ENCODE data around the gene PREX1.
A peak's percentile ranks its signal among the peaks of the same experiment; 100 is the strongest.

Gene PREX1

DNA sequence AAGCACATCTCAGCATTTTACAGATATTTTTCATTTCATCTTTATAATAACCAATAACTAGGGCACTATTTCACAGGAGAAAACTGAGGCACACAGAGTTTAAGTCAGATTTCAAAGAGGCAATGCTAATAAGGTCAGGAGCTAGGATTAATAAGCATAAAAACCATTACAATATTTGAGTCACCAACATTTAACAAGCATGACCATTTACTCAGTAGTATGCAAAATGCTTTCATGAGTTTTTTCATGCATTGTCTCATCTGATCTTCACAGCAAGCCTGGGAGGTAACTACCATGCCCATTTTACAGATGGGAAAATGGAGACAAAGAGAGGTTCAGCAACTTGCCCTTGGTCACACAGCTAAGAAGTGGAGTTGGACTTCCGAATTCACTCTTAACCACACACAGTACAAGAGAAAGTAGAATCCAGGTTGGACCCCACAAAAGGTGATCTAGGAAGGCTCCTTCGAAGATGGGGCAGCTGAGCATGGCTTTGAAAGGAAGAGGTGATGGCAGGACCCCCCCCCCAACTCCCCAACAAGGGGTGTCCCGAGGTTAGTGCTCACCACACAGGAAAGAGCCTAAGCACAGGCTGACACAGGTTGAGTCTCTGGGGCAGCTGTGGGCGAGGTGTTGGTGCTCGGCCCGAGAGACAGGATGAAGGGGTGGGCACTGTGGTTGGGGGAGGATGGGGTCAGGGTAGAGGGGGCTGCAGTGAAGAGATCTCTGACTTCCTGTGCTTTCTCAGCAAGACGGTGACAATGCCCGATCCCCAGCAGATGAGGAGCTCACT lies 108.8 kb downstream of the PREX1 start:
- DNase-seq (ENCODE audit: low read depth in 2 of 2): peak in 1 of 2 donors; percentile 13

DNA sequence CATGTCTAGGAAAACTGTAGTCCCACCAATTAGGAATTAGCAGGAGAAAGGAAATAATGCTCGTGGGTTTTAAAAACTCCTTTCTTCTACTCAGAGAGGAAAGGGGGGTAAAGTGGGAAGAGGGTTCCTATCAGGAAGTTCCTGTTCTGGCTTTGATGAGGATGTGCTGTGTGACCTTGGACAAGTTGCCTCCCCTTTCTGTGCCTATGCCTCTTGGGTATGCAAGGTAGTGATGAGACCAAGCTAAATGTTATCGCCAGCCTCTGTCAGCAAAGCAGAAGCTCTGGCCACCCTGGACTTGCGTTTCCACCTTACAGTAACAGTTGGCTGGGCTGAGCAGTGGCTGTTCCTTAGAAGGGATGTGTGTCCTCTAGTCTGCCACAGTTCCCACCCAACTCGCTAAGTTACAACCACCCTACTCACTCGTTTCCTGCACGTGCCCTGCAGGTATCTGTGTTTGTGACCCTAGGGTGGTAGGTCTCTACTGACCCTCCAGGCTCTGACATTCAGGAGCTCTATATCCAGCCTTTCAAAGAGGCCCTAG lies 110.0 kb downstream of the PREX1 start:
- DNase-seq (ENCODE audit: low read depth in 2 of 2): no peak

DNA sequence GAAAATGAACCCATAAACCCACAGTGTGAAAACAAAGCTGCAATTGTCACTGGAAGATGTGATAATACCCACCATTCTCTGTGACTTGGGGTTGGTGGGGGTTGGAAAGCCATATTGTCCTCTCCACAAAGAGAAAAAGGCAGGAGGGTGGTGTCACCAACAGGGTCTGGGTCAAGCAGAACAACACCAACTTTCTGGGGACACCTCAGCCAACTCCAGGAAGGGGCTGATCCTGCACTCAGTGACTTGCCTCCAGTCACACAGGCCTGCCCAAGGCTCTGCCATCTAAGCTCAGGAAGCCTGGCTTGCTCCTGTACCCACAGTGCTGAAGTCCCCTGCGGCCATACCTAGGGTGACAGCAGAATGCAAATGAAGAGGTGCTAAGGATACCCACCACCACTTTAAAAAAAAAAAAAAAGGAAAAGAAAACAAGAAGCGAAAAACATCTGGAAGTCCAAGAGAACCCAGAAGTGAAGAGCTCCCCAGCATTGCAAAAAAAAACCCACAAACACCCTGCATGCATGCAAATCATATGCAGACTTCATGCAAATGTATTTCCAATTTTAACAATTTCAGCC lies 110.6 kb downstream of the PREX1 start:
- DNase-seq (ENCODE audit: low read depth in 2 of 2): no peak

GRCh38 chr20:48716541-48716940 lies 111.3 kb downstream of the PREX1 start:
- no peak for DNase-seq (ENCODE audit: low read depth in 2 of 2)

- DNase-seq (ENCODE audit: low read depth in 2 of 2): peak in 1 of 2 donors; percentile 33
These were observed 111.7 kb downstream of the PREX1 start for GRCh38 chr20:48716086-48716485.

- no peak for DNase-seq (ENCODE audit: low read depth in 2 of 2)
These were observed 113.0 kb downstream of the PREX1 start for GRCh38 chr20:48714764-48715163.

- no peak for DNase-seq (ENCODE audit: low read depth in 2 of 2)
These were observed 115.9 kb downstream of the PREX1 start for GRCh38 chr20:48711696-48712464.

DNA sequence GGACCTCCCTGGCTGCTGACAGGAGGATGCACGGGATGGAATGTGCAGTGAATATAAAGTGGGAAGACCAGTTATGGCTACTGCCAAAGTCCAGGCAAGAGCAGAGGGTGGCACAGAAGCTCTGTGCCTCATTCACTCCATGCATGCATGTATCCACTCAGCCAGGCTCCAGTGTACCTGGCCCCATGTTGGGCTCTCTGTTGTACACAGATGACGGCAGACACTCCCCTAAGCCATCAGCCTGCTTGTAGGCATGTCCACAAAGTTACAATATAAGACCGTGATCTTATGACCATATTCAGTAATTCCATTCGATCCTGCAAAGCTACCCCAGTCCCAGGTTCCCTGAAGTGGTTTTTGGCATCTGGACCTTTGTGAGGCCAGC lies 116.8 kb downstream of the PREX1 start:
- DNase-seq (ENCODE audit: low read depth in 2 of 2): no peak

GRCh38 chr20:48710341-48711043 lies 117.3 kb downstream of the PREX1 start:
- no peak for DNase-seq (ENCODE audit: low read depth in 2 of 2)

- no peak for DNase-seq (ENCODE audit: low read depth in 2 of 2)
These were observed 118.1 kb downstream of the PREX1 start for GRCh38 chr20:48709744-48710143.

- DNase-seq (ENCODE audit: low read depth in 2 of 2): no peak
These were observed 118.6 kb downstream of the PREX1 start for GRCh38 chr20:48709058-48709691.

- DNase-seq (ENCODE audit: low read depth in 2 of 2): no peak
These were observed 119.2 kb downstream of the PREX1 start for GRCh38 chr20:48708630-48709029.

- DNase-seq (ENCODE audit: low read depth in 2 of 2): no peak
These were observed 119.7 kb downstream of the PREX1 start for GRCh38 chr20:48708116-48708515.

- no peak for DNase-seq (ENCODE audit: low read depth in 2 of 2)
These were observed 121.0 kb downstream of the PREX1 start for GRCh38 chr20:48706710-48707365.

DNA sequence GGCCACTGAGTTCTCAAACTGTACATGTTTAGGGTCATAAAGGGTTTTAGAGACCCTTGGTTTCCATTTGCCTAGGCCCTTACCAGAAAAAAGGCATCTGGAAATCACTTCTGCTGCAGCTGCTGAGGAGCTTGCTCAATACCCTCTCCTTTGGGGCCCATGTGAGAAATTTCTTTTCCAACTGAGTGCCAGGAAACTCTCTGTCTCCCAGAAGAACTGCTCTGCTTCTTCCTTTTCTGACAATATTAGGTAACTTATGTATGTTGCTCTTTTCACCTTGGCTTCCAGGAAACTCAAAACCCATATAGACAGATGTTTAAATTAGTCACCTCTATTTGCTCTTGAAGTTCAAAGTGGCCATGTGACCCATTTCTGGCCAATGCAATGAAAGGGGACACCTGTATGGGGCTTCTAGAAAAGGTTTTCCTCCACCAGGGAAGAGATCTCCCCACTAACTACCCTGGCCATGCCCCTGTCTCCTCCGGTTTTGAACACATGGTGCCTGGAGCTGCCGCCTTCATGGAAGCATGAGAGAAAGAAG lies 121.6 kb downstream of the PREX1 start:
- DNase-seq (ENCODE audit: low read depth in 2 of 2): no peak

GRCh38 chr20:48705240-48706115 lies 122.3 kb downstream of the PREX1 start:
- DNase-seq (ENCODE audit: low read depth in 2 of 2): no peak

- DNase-seq (ENCODE audit: low read depth in 2 of 2): no peak
These were observed 123.0 kb downstream of the PREX1 start for GRCh38 chr20:48704761-48705160.

DNA sequence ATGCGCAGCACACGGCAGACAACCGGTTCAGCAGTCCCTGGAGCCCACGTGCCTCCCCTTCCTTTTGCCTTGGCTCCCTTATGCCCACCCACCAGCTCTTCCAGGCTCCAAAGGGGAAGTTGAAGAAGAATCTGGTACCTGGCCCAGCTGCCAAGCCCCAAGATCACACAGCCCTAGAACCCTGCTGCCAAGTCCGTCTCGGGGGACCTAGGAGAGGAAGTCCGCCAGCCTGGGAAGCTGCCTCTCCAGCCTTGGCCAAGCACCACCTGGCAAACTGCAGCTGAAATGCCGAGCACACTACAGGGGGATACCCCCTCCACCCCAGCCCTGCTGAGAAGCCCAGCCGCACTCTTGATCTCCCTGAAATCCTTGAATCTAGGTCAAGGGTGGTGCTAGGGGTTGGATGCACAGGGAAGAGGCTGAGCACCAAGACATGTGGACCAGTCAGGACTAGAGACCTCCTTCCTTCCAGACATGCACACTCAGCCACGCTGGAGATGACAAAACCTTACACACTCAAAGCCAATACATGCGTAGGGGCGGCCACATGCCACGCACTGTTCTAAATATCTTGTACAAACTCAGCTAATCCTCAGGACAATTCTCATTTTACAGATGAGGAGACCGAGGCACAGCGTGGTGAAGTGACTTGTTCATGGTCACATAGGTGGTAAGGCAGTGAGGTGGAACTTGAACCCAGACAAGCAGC lies 124.1 kb downstream of the PREX1 start:
- no peak for DNase-seq (ENCODE audit: low read depth in 2 of 2)

DNA sequence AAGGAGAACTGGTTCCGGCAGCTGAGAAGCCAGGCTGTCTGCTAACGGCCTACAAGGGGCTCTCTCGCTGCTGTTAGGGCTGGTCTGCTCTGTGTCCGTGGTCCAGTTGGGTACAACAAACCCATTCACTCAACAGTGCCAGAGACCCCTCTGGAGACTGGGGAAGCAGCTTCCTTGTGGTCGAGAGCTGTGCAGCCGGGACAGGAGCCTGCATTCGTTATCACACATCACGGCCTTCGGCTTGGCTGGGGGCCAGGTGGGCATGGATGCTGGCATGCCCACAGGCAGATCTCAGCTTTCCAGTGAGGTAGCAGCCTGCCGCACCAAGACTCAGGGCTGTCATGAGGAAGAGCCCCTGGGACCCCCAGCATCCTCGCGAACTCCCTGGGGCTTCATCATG lies 124.7 kb downstream of the PREX1 start:
- DNase-seq (ENCODE audit: low read depth in 2 of 2): no peak

All from stimulated activated CD4-positive, alpha-beta T cell treated with anti-CD3 and anti-CD28 coated beads, Interleukin-15, amount 100 ng/mL, for 48 hours (primary cell).